Breast epithelium (tissue), 3 donors: ENCODE data around the gene TBC1D8.

ENCODE experiments used
- POLR2A ChIP-seq: fragments of 450-650 bp; IDR thresholded peaks from one replicate; pipeline ENCODE4 v1.6.1; 2016; ENCODE audit warnings: antibody characterized with exemption, mild to moderate bottlenecking, moderate library complexity
- TF ChIP-seq, protein P1 (sequence below), 3 donors: fragments of 450-650 bp; IDR thresholded peaks; one replicate each; pipeline ENCODE4 v1.5.1; 2016 to 2017; ENCODE audit warnings: antibody characterized with exemption in 3 of 3, mild to moderate bottlenecking in 3 of 3, moderate library complexity in 3 of 3

DNA sequence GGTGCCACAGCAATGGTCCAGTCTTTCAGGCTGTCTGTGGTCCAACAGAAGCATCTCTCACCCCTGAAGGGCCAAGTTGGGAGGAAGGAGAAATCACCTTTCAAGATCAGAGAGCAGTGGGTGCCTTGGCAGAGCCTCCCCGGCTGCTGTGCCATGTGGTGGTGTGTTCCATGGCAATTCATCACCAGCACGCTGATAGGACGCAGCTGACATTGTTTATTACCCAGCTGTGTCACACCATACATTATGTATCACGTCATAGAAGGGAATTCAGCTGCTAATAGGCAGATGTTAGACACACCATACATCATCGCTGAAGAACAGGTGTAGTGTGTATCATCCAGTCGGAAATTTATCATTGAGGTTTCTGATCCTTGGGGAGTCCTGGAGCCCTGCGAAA, 178.7 kb downstream of the TBC1D8 start:
- no peak for TF ChIP-seq POLR2A
- TF ChIP-seq, protein P1, sequence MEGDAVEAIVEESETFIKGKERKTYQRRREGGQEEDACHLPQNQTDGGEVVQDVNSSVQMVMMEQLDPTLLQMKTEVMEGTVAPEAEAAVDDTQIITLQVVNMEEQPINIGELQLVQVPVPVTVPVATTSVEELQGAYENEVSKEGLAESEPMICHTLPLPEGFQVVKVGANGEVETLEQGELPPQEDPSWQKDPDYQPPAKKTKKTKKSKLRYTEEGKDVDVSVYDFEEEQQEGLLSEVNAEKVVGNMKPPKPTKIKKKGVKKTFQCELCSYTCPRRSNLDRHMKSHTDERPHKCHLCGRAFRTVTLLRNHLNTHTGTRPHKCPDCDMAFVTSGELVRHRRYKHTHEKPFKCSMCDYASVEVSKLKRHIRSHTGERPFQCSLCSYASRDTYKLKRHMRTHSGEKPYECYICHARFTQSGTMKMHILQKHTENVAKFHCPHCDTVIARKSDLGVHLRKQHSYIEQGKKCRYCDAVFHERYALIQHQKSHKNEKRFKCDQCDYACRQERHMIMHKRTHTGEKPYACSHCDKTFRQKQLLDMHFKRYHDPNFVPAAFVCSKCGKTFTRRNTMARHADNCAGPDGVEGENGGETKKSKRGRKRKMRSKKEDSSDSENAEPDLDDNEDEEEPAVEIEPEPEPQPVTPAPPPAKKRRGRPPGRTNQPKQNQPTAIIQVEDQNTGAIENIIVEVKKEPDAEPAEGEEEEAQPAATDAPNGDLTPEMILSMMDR (IDR thresholded peaks at IDR 0.05) = no peak
